Endothelial cell of umbilical vein (primary cell): Measurements from ENCODE around the gene CDC42BPG. TPM values are rescaled to one million over a fixed set of nuclear protein-coding genes. Genes with fewer than 3 reads are reported as not detected.

Experiments used
- BruUV-seq: library from RNA; stranded (reverse); fragments of 400-500 nt; replicated peaks from 2 replicates; lab custom pipeline; 2021; lab: Mats Ljungman, UMichigan
- CTCF ChIA-PET: fragments of 300-600, 350-600 bp; sonication (Branson Sonifier 250); formaldehyde crosslinking; loops from one replicate; lab custom pipeline; 2021; ENCODE audit warnings: antibody characterized with exemption, inconsistent platforms; lab: Charles Lee
- POLR2A ChIA-PET: fragments of 300-600, 350-600 bp; sonication (Branson Sonifier 250); formaldehyde crosslinking; loops from one replicate; lab custom pipeline; 2021; ENCODE audit warnings: antibody characterized with exemption, inconsistent platforms; lab: Charles Lee
- DNase-seq: peaks from one replicate; pipeline ENCODE4 v3.0.0-alpha.2; 2011; ENCODE audit warnings: low read depth, low spot score
- FAIRE-seq: peaks from 2 replicates; lab custom pipeline; 2011; peaks lifted over from hg19 to GRCh38; lab: Jason Lieb, UNC
- H2AFZ ChIP-seq: 2 replicates; pipeline ENCODE4 v1.6.0; 2012; ENCODE audit warnings: low read depth, low read length, control low read depth, inconsistent platforms
- H3K27ac ChIP-seq: 2 replicates; pipeline ENCODE4 v1.5.1; 2011; ENCODE audit warnings: low read depth, mild to moderate bottlenecking, control low read depth, low read length, moderate library complexity; ENCODE audit not compliant: insufficient read depth
- H3K27me3 ChIP-seq, 2 experiments: 2 replicates each; pipeline versions ENCODE4 v1.6.0 to v1.6.1; 2011; ENCODE audit warnings: low read length in 2 of 2, mixed read lengths in 1 of 2; ENCODE audit not compliant: control insufficient read depth in 2 of 2, insufficient read depth in 2 of 2
- H3K36me3 ChIP-seq, 2 experiments: 2 replicates in 1 of 2; 3 replicates in 1 of 2; pipeline ENCODE4 v1.5.1; 2011; ENCODE audit warnings: low read length in 2 of 2, mild to moderate bottlenecking in 1 of 2, moderate library complexity in 1 of 2; ENCODE audit not compliant: control insufficient read depth in 2 of 2, insufficient read depth in 2 of 2; ENCODE audit errors: extremely low read depth in 1 of 2
- H3K4me1 ChIP-seq: 3 replicates; pipeline ENCODE4 v1.5.1; 2011; ENCODE audit warnings: mild to moderate bottlenecking, low read length; ENCODE audit not compliant: control insufficient read depth, insufficient read depth; ENCODE audit errors: extremely low read depth
- H3K4me2 ChIP-seq: 2 replicates; pipeline ENCODE4 v1.6.1; 2011; ENCODE audit warnings: low read length, control low read depth, mixed read lengths; ENCODE audit not compliant: insufficient read depth
- H3K4me3 ChIP-seq, 3 experiments: fragments of 200-600 bp in 1 of 3; sonication (generic), shearing (Covaris generic) in 1 of 3; replicated peaks in 1 of 3; 2 replicates each; pipeline ENCODE4 v1.5.1; 2011 to 2016; ENCODE audit warnings: control low read depth in 3 of 3, low read length in 3 of 3, mild to moderate bottlenecking in 2 of 3, inconsistent platforms in 1 of 3, low read depth in 1 of 3, moderate library complexity in 1 of 3; ENCODE audit not compliant: insufficient read depth in 1 of 3
- H3K79me2 ChIP-seq: 2 replicates; pipeline ENCODE4 v1.6.0; 2012; ENCODE audit warnings: low read length, inconsistent platforms; ENCODE audit not compliant: control insufficient read depth, insufficient read depth
- H3K9ac ChIP-seq: replicated peaks from 2 replicates; pipeline ENCODE3; 2011; ENCODE audit warnings: low read length, control low read depth; ENCODE audit not compliant: insufficient read depth; ENCODE audit errors: extremely low read depth
- H3K9me1 ChIP-seq: replicated peaks from 3 replicates; pipeline ENCODE4 v1.6.0; 2011; ENCODE audit warnings: mild to moderate bottlenecking, low read length; ENCODE audit not compliant: control insufficient read depth, insufficient read depth; ENCODE audit errors: extremely low read depth
- H3K9me3 ChIP-seq: replicated peaks from 2 replicates; pipeline ENCODE4 v1.5.1; 2012; ENCODE audit warnings: low read length, inconsistent platforms; ENCODE audit not compliant: control insufficient read depth, insufficient read depth
- H4K20me1 ChIP-seq: replicated peaks from 2 replicates; pipeline ENCODE3; 2011; ENCODE audit warnings: mild to moderate bottlenecking, low read length; ENCODE audit not compliant: control insufficient read depth, insufficient read depth; ENCODE audit errors: extremely low read depth
- CTCF ChIP-seq, 2 donors: IDR thresholded peaks; 1 replicate in 1 of 2; 2 replicates in 1 of 2; pipeline ENCODE4 v1.5.1; 2011; ENCODE audit warnings: low read length in 2 of 2, mild to moderate bottlenecking in 2 of 2, moderate library complexity in 2 of 2, control low read depth in 1 of 2, inconsistent platforms in 1 of 2, low read depth in 1 of 2; ENCODE audit not compliant: insufficient read depth in 1 of 2; ENCODE audit errors: extremely low read depth in 1 of 2
- EZH2 ChIP-seq: IDR thresholded peaks from 2 replicates; pipeline ENCODE4 v1.6.1; 2012; ENCODE audit warnings: borderline replicate concordance, low read depth, mild to moderate bottlenecking, moderate library complexity, low read length, inconsistent platforms; ENCODE audit not compliant: severe bottlenecking
- FOS ChIP-seq: IDR thresholded peaks from 2 replicates; pipeline ENCODE4 v1.6.1; 2011; ENCODE audit warnings: mild to moderate bottlenecking, low read length, moderate library complexity, borderline replicate concordance; ENCODE audit not compliant: insufficient read depth
- GATA2 ChIP-seq: IDR thresholded peaks from 2 replicates; pipeline ENCODE4 v1.7.0; 2011; ENCODE audit warnings: low read depth, mild to moderate bottlenecking, moderate library complexity, mixed read lengths, low read length; ENCODE audit not compliant: insufficient read length, insufficient read depth
- JUN ChIP-seq: IDR thresholded peaks from 2 replicates; pipeline ENCODE4 v1.6.1; 2011; ENCODE audit warnings: borderline replicate concordance, low read depth; ENCODE audit not compliant: insufficient read length, insufficient read depth
- MAX ChIP-seq: IDR thresholded peaks from 2 replicates; pipeline ENCODE4 v1.6.1; 2011; ENCODE audit not compliant: insufficient read depth, insufficient read length
- MYC ChIP-seq: IDR thresholded peaks from one replicate; pipeline ENCODE4 v1.6.1; 2011; ENCODE audit warnings: mild to moderate bottlenecking, low read depth, low read length
- POLR2A ChIP-seq: IDR thresholded peaks from 2 replicates; pipeline ENCODE4 v1.6.1; 2012; ENCODE audit warnings: low read depth, mild to moderate bottlenecking, control low read depth, low read length
- POLR2AphosphoS5 ChIP-seq: IDR thresholded peaks from 2 replicates; pipeline ENCODE4 v1.6.1; 2012; ENCODE audit warnings: low read depth, mild to moderate bottlenecking, control low read depth, low read length, moderate library complexity; ENCODE audit not compliant: insufficient read depth
- dilution Hi-C: fragments of 300-500 bp; cut with MboI; formaldehyde crosslinking; loops from one replicate; pipeline ENCODE4 v1.15.0; 2019; ENCODE audit warnings: low sequenced_read_pairs; ENCODE audit not compliant: extremely low pct_ligation_motif_present
- intact Hi-C: fragments of 100-400 bp; cut with micrococcal nuclease; formaldehyde crosslinking; loops from one replicate; pipeline ENCODE4 v1.10.0; 2022
- polyA plus RNA-seq, 4 experiments: library from polyadenylated mRNA; depleted of rRNA in 3 of 4; stranded (reverse) in 3 of 4; unstranded in 1 of 4; fragments of >200 nt; gene quantifications; 2 replicates each; pipeline versions ENCODE4 v1.2.1 to v1.2.3, GENCODE V29; 2011 to 2012; ENCODE audit warnings: missing spikeins in 1 of 4
- total RNA-seq: library from RNA; stranded (reverse); gene quantifications from 2 replicates; pipeline ENCODE4 v1.2.3, GENCODE V29; 2021

CDC42BPG gene
- total and polyA plus RNA-seq, 2 donors (not counting 3 experiments of a cell fraction or from before 2014, with no cell fraction given), result 0.19 to 0.42 TPM

GRCh38 chr11:64839335-64839734 is 5.1 kb downstream of the CDC42BPG start:
- no peak overlapping the region for H3K27ac ChIP-seq
- H3K36me3 ChIP-seq, result no peaks in the 10 kb centered on the region
- DNase-seq, result no peak
- no peaks in the 10 kb centered on the region for H3K9me1 ChIP-seq
- BruUV-seq, result no TSS peak
- H4K20me1 ChIP-seq, result no peaks in the 10 kb centered on the region
- dilution Hi-C loops, result no loop called here
- intact Hi-C loops, result no loop called here
- TF ChIP-seq POLR2A (no peak), FOS (no peak), GATA2 (no peak)
- H2AFZ ChIP-seq, result no peak overlapping the region
- CTCF ChIA-PET, result interaction anchor here (0.9 to 2.2 kb wide), 3 partner anchors 9 to 53 kb away, joined by 3 to 6 read pairs (median 5); no protein-coding TSS in a partner anchor
- H3K4me2 ChIP-seq, result no peak overlapping the region
- H3K79me2 ChIP-seq, result no peaks in the 10 kb centered on the region
- no peaks in the 10 kb centered on the region for H3K9me3 ChIP-seq
- H3K27me3 ChIP-seq, result no peaks in the 10 kb centered on the region
- no peak overlapping the region for H3K4me3 ChIP-seq
- no peak overlapping the region for H3K9ac ChIP-seq
- no peaks in the 10 kb centered on the region for H3K4me1 ChIP-seq
- POLR2A ChIA-PET, result no interaction called here
- no peak for FAIRE-seq

GRCh38 chr11:64838600-64839334 is 5.7 kb downstream of the CDC42BPG start:
- intact Hi-C loops (no loop called here), dilution Hi-C loops (no loop called here)
- no peaks in the 10 kb centered on the region for H3K27me3 ChIP-seq
- no peaks in the 10 kb centered on the region for H3K9me3 ChIP-seq
- no peak overlapping the region for H3K4me2 ChIP-seq
- no peaks in the 10 kb centered on the region for H4K20me1 ChIP-seq
- H3K27ac ChIP-seq, result no peak overlapping the region
- H3K4me1 ChIP-seq, result no peaks in the 10 kb centered on the region
- H3K9ac ChIP-seq, result no peak overlapping the region
- no peak overlapping the region for H2AFZ ChIP-seq
- no peaks in the 10 kb centered on the region for H3K36me3 ChIP-seq
- H3K9me1 ChIP-seq, result no peaks in the 10 kb centered on the region
- H3K4me3 ChIP-seq, result no peak overlapping the region
- ChIA-PET CTCF (interaction anchor here (1.1 to 2.2 kb wide), 3 partner anchors 9 to 52 kb away, joined by 3 to 6 read pairs (median 5); no protein-coding TSS in a partner anchor), POLR2A (no interaction called here)
- no peak for DNase-seq
- BruUV-seq, result no TSS peak
- FAIRE-seq, result no peak
- TF ChIP-seq POLR2A, result no peak
- TF ChIP-seq EZH2, result no peak
- no peak for TF ChIP-seq POLR2AphosphoS5
- no peak for TF ChIP-seq MAX
- no peak for TF ChIP-seq JUN
- no peak for TF ChIP-seq GATA2
- TF ChIP-seq FOS, result no peak
- no peak for TF ChIP-seq CTCF (IDR thresholded peaks at IDR 0.05; ENCODE audit: extremely low read depth in 1 of 2, insufficient read depth in 1 of 2, low read depth in 1 of 2, low read length in 2 of 2)
- no peak for TF ChIP-seq MYC
- H3K79me2 ChIP-seq, result no peaks in the 10 kb centered on the region
